GM21576 (cell line): ENCODE results near the gene QSOX1.

Experiments
- ATAC-seq: cut with Tn5 transposase; IDR thresholded peaks from one replicate; pipeline ENCODE4 v1.9.1; 2021; ENCODE audit warnings: mild to moderate bottlenecking, moderate library complexity; ENCODE audit not compliant: unreplicated experiment

The QSOX1 gene

DNA sequence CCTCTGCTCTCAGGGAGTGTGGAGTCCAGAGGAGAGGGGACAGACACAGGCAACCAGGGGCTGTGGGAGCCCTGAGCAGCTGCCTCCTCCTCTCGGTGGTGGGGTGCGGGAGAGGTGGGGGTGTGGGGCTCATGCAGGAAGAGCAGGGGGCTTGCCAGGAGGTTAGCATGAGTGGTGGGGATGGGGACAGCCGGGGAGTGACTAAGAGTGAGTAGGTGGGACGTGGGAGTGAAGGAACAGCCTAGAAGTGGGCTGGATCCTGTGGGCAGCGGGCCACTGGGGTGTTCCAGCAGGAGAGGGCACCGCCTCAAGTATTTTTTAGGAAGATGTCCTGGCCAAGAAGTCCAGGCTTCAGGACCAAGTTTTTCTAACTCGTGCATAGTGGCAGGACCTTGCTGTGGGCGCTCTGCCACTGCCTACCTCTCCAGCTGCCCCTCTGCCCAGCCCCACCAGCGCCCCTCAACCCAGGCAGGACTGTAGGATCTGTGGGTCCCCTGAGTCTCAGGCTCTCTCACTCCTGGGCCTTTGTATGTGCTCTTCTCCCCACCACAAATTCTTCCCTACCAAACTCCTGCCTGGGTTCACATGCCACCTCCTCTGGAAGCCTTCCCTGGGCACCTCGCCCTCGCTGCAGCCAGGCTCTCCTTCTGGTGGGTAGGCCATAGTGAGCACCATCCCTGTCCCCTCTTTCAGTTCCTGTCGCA is 56.6 kb downstream of the QSOX1 start:
- no peak for ATAC-seq

DNA sequence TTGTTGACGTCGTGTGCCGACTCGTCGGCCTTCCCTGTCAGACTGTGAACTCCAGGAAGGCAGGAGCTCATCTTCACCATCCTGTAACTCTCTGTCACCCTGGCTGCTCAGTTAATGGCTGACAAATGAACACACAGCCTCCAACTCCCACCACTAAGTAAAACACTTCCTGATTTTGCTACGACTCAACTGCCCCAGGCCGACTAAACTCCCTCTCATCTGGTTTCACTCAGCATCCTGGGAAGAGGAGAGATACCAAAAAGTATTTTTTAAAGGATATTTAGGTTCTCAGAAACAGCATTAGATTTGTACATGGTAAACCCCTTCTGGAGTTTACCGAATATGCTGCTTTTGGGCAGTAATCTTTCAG is 57.2 kb downstream of the QSOX1 start:
- no peak for ATAC-seq

DNA sequence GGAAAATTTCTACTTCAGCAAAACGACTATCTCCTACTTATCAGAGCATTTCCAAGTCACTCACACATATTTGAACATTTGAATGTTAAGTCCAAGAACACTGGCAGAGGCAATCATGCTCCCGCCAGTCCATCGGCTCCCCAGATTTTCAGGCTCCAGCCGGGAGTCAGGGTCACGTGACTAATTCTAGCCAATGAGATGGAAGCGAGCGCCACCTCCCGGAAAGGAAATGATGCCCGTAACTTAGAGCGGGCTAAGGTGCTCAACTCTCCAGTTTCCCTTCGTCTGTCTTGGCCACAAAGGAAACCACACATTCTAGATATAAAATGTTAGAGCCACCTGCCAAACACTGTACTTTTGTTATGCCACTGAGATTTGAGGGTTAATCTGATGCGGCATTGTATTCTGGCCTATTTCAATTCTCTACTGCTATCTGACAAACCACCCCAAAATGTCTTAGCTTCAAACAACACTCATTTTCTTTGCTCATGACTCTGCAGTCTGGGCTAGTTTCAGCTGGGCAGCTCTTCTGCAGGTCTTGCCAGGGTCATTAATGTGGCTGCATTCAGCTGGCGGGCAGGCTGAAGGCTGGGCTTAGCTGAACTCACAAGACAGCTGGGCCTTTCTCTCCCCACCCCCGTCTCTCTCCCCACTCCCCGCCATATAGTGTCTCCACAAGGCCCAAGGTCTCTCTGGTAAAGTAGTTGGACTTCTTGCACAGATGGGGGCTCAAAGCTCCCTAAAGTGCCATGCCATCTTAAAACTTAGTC is 58.9 kb downstream of the QSOX1 start:
- ATAC-seq, result no peak

DNA sequence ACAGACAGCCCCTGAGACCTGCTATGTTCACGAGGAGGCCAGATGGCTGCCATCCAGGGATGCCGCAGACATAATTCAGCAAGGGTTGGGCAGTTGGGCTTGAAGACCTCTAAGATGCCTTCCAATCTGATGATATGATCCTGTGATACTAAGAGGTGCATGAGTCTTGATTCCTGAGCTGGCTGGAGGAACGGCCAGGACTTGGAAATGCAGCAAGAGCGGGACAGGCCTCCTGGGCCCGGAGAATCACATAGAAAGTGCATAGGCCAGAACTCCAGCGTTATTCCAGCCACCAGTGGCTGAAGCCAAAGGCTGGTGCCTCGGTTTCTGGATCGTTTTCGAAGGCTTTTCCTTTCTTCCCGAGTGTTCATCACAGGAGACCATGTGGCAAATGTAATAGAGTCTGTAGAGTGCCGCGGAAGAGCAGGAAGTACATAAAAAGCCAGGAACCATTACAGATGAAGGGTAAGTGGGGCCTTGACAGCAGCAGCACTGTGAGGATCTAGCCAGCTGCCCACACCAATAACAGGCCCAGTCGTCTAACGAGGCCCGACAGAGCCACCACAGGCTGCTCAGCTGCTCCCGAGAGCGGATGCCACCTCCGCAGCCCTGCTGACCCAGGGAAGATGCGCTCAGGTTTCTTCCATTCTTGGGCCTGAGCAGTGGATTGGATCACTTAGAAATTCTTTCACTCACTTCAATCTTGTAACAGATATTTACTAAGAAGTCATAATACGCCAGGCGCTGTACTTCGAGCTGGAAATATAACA is 61.4 kb downstream of the QSOX1 start:
- ATAC-seq, result no peak

DNA sequence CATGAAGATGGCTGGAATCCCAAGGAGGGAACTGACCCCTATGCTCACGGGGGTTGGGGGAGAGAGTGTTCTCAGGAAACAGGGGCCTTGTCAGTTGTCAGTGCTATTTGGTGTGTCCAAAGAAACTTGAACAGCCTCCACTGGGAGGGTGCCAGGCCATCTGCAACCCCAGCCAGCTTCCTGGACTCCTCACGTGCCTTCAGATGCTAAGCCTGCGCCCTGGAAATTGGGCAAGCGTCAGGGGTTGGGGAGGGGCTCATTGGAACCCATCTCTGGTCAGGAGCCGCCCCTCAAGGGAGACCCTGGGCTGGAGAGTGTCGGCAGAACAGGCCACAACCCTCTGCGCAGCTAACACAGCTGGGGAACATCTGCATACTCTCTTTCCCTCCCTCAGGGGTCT is 62.3 kb downstream of the QSOX1 start:
- no peak for ATAC-seq

DNA sequence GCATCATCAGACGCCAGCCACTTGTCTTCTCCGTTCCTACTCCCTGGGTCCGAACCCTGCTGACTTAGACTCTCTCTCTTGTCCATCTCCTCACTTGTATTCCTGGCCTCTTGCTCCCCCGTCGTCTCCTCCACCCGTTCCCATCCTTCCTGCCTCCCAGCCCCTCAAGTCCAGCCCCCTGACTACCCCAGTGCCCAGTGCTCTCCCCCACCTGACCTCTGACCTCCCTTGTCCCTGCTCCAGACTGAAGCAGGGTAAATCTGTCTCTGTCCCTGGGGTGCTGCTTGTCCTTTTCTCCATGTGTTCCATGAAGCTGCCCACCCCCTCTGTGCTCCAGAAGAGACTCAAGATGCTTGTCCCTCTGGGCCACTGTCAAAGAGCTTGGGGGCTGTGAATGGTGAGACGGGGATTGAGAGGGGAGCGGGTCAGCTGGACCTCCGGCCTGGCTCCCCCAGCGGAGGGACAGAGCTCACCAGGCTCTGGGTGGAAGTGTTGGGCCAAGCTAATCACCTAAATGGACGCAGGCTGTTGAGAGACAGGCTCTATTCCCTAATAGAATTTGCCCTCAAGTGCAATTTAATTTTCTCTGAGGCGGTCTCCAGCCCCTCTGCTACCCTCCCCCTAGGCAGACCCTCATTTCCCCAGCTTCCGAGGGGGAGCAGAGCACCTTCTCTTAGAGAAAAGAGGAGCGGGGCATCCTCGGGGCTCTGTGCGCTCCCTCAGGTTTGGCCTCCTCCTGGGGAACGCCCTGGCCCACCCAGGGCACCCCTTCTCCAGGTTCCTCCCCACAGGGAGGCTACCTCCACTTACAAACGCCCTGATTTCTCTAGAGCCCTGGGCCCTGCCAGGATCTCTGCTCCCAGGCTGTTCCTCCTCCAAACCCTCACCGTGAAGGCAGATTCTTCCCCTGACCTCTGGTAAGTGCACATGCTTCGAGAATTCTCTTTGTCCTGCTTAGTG is 64.4 kb downstream of the QSOX1 start:
- ATAC-seq, result no peak

DNA sequence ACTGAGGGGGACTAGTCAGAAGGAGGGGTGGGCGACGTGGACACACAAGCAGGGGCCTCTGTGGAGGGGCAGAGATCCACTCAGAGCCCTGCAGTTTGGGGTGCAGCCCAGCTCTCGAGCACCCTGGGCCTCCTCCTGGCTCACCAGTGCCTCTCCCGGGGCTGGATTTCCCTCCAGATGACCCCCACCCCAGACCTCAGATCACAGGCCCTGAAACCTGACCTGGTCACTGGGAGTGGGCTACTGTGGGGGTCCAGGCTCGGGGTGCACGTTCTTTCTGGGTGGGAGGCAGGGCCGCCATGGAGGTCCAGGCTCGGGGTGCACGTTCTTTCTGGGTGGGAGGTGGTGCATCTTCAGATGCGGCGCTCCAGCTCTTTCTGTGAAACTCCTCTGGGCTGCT is 65.1 kb downstream of the QSOX1 start:
- ATAC-seq, result no peak

DNA sequence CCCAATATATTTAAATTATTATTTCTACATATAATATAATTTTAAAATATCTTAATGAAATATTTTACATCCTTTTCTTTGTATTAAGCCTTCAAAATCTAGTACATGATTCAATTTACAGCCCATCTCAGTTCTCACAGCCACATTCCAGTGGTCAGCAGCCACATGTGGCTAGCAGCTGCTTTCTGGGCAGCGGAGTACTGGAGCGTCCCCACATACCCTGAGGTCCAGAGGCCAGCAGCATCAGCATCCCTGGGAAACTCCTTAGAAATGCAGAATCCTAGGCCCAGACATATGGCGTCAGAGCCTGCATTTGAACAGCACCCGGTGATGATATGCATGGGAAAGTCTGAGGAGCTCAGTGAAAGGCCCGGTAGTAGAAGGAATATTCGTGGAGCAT is 66.8 kb downstream of the QSOX1 start:
- ATAC-seq, result no peak

DNA sequence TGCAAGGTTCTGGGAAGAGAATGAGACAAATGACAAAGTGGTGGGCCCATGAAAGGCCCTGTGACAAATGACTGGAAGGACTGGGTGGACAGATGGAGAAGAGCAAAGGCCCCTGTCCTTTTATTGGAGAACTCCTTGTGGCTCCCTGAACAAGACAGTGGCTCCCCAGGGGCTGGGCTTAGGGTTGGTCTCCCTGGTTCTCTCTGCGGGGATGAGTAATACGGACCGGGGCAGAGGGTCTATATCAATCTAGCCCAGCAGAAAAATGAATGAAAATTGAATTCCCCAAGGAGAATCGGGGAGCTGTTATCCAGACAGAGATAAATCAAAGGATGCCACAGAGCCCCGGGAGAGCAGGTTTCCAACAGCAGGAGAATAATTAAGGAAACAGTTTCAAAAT is 70.2 kb downstream of the QSOX1 start:
- ATAC-seq, result no peak

DNA sequence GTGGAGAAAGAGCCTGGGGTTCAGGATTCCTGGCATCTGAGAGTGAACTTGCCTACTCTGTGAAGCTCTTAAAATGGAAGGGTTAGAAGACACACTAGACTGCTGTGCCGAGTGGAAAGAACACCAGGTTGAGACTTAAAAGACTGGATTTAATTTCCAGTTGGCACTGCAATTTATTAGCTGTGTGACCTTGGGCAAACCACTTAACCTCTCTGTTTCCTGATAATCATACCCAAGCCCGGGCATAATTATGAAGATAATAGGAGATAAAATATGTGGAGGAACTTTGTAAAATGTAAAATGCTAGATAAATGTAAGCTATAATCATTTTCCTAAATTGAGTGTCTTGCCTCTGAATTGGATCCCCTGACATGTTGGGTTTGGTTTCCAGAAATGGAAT is 70.7 kb downstream of the QSOX1 start:
- ATAC-seq, result no peak

DNA sequence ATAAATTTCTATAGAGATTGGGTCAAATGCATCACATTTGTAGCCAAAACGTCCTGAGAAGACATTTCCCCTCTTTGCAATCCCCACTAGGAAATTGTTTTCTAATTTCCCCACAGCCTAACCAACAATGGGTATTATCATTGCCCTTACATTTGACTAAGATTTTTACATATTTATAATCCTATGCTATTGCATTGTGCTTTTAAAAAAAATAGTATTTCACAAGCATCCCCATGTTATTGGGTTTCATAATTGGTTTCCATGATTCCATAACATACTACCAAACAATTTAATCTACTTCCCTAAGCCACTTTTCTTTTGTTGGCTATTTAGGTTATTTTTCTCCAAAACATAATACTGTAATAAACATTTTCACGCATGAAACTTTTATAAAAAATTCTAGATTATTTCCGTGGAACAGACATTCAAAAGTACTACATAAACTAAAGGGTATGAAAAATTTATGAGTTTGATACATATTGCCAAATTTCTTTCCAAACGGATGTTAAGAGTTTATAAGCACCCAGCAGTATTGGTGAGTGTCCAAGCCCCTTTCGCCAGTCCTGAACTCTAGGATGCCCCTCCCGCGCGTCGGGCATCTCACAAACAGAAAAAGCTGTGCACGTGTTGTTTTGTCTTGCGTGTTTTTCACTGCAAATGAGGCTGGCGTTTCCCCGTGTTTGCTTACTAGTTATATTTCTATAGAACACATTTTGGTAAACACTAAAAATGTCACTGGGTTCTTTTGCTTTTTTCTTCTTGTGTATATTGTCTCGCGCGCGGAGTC is 73.4 kb downstream of the QSOX1 start:
- no peak for ATAC-seq

DNA sequence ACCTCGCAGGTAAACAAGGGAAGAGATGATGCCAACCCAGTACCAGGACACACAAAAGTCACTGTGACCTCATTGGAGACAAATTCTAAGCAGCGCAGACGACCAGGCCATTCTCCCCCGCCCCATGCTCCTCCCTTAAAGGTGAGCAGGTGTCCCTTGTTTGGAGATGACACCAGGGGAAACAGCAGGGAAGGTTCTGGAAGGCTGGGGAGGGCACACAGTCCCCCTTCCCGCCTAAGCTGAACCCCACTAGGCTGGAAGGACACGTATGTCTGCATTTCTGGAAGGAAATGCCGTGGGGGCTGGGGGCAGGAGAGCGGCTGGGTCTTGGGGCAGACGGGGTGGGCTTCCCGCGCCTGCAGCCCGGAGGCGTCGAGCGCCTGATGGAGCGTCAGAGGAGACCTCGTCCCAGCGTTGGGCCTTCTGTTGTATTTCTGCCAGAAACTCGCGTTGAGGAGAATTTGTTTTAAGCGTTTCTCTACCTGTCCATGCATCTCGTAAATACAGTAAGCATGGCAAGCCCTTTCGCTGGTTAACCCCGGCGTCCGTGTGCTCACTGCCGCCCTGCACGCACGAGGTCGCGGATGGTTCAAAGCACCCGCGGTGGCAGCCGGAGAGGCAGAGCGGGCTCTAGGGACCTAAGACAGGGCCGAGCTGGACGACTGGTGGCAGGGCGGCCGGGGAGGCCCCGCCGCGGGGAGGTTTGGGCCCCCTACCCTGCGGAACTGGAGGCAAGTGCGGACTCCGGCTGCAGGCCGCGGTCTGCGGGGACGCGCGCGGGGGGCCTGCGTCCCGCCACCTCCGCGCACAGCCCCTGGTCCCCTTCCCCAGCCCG is 74.2 kb downstream of the QSOX1 start:
- ATAC-seq, result no peak

DNA sequence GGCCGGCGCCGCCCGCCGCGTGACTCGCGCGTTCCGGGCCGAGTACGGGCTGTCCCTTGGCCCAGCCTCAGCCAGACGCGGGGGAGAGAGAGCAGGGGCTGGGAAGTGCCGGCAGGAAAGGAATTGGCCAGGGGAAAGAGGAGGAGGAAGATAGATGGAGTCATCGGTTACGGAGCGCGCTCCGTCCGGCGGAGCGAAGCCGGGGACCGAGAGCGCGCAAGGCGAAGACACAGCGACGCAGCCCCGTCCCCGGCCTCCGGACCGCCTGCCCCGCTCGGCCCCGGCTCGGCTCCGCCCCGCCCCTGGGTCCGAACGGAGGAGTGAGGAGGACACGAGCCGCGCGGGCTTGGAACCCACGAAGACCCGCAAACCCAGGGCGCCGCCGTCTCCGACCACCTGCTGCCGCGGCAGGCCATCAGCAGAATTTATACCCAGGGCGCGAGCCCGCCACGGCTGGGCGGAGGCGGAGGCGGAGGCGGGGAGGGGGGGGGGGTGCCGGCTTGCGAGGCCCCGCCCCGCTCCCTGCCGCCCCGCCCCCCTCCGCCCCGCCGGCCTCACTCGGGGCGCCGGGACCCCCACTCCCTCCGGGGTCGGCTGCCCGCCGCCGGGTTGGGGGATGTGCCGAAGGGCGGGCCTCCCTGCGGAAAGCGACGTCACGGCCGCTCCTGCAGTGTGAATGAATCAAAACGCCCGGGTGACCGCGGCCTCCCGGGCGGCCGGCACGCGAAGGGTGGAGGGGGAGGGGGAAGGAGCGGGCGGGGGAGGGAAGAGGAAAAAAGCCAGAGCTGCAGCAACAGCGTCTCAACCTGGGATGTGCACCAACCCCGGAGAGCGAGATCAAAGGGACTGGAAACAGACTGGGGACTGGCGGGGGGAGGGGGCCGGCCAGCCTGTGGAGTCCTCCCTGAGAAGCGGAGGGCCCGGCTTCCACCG is 75.1 kb downstream of the QSOX1 start, which contains the start of gene LHX4:
Gene LHX4 (plus strand): TSS at position 782 of the 933 bp plus-strand sequence. CDS start 266 bp downstream, outside the sequence.
- no peak for ATAC-seq

DNA sequence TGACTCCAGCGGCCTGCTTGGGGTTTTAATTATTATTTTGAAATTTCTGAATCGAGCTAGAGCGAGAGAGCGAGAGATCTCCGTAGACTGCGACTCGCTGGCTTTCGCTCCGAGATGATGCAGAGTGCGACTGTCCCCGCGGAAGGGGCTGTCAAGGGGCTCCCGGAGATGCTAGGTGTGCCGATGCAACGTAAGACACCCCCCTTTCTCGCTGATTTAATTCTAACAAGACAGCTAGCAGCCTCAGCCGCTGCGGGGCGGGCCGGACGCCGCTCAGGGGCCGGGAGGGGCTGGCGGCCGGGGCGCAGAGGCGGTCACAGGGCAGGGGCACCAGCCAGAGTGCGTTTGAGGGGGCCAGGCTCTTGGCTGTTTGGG is 75.7 kb downstream of the QSOX1 start:
- ATAC-seq, result no peak

DNA sequence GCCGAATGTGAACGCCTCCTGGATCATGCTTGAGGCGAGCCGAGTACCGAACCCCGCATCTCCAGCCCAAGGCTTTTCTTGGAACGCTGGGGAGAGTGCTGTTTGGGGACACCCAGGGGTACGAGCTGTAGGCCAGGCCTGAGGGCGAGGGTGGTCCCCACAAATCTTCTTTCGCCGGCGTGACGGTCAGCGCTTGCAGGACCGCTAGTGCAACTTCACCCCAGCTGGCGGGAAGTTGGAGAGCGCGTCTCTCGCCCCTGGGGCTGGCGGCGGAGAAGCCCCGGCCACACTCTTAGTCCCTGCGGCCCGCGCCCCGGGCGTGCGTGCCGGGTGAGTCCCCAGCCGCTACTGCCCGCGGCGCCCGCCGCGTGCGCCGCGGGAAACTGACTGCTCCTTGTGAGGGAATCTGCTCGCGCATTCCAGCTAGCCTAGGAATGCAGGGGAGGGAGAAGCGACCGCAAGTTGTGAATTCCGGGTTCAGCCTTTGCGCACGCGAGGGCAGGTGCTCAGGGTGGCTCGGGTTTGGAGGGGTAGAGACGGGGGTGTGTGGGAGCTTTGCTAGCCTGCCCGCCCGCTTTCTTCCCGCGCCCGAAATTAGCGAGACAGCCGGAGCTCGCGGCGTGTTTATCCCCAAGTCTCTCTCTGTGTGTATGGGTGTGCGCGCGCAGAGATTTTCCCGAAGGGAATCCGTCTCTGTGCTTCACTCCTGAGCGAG is 76.3 kb downstream of the QSOX1 start:
- ATAC-seq, result no peak

DNA sequence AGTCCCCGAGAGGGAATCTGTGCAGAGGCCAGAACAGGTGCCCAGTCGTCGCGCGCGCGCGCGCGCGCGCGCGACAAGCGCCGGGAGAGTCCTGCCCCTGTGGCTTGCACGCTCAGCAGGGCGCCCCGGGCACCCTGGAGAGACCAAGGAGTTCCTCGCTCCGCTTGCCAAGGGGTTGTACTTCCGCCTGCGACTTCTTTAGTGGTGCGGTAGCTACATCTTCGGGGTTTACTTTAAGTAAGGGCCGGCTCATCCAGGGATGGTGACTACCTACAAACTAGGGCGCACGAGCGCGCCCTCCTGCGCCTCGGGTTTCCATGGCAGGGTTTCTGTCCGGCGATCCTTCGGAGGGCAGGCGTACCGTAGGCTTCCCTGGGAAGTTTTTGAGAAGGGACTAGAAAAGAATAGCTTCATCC is 76.8 kb downstream of the QSOX1 start:
- ATAC-seq, result no peak

DNA sequence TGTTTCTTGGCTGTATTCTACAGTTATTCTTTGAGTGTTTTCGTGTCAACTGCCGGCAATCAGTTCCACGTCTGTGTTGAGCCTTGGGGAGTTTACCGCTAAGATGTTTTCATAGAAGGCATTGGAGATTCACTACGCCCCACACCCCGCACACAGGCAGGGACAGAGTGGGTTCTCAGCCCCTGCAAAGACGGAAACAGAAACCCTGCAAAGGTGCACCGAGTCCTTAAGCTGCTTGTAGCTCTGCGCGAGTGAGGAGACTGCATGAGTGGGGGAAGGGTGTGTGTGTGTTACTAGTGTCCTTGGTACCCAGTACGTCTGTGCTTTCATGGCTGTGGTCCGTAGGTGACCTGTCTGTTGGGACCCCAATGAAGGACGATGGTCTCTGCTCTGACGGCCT is 77.3 kb downstream of the QSOX1 start:
- ATAC-seq, result no peak
